Smooth muscle cell of the brain vasculature (primary cell): Measurements from ENCODE around the gene ACO1.
A peak's percentile ranks its signal among the peaks of the same experiment; 100 is the strongest.
"Not testable (repeated sequence)": the region's sequence is repeated elsewhere in the genome, so short reads cannot be mapped to it uniquely, and the experiment has no call there.

Experiments
- DNase-seq: peaks from one replicate; pipeline ENCODE4 v3.0.0-alpha.2; 2012; ENCODE audit warnings: low read depth, low spot score

ACO1 gene

GRCh38 chr9:32384364-32385151, at the start of gene ACO1:
TSS of gene ACO1 (plus strand) at chr9:32384643. CDS start at chr9:32405507, 20,864 bp downstream.
- DNase-seq = peak; percentile 55

GRCh38 chr9:32334916-32335895, 49.2 kb upstream of the ACO1 start:
- no peak for DNase-seq

- DNase-seq = no peak
Measured at GRCh38 chr9:32339424-32339823, 45.0 kb upstream of the ACO1 start.

GRCh38 chr9:32340361-32340760, 44.1 kb upstream of the ACO1 start:
- DNase-seq = no peak

GRCh38 chr9:32344551-32345182, 39.8 kb upstream of the ACO1 start:
- no peak for DNase-seq

GRCh38 chr9:32345243-32345642, 39.2 kb upstream of the ACO1 start:
- DNase-seq = no peak

GRCh38 chr9:32347571-32347970, 36.9 kb upstream of the ACO1 start:
- no peak for DNase-seq

- no peak for DNase-seq
Measured at GRCh38 chr9:32348106-32348695, 36.2 kb upstream of the ACO1 start.

- no peak for DNase-seq
Measured at GRCh38 chr9:32349013-32349412, 35.4 kb upstream of the ACO1 start.

GRCh38 chr9:32350682-32351081, 33.8 kb upstream of the ACO1 start:
- DNase-seq = peak; percentile 10

GRCh38 chr9:32351845-32352244, 32.6 kb upstream of the ACO1 start:
- DNase-seq = no peak

- DNase-seq = not testable (repeated sequence)
Measured at GRCh38 chr9:32353476-32353875, 31.0 kb upstream of the ACO1 start.

- no peak for DNase-seq
Measured at GRCh38 chr9:32359452-32359851, 25.0 kb upstream of the ACO1 start.

GRCh38 chr9:32360983-32361673, 23.3 kb upstream of the ACO1 start:
- no peak for DNase-seq

- no peak for DNase-seq
Measured at GRCh38 chr9:32371279-32371678, 13.2 kb upstream of the ACO1 start.

- DNase-seq = no peak
Measured at GRCh38 chr9:32371679-32372078, 12.8 kb upstream of the ACO1 start.

GRCh38 chr9:32376285-32376684, 8.2 kb upstream of the ACO1 start:
- no peak for DNase-seq

- DNase-seq = peak; percentile 51
Measured at GRCh38 chr9:32378496-32378895, 5.9 kb upstream of the ACO1 start.

GRCh38 chr9:32378993-32379729, 5.3 kb upstream of the ACO1 start:
- DNase-seq = peak; percentile 51

GRCh38 chr9:32380944-32381343, 3.5 kb upstream of the ACO1 start:
- no peak for DNase-seq
